Activated naive CD4-positive, alpha-beta T cell treated with anti-CD3 and anti-CD28 coated beads, Interleukin-2, amount 50 U/mL, for 72 hours (primary cell): Measurements from ENCODE around the gene TDRD7. TPM values are rescaled to one million over a fixed set of nuclear protein-coding genes. Genes with fewer than 3 reads are reported as not detected.

Experiments
- ATAC-seq, 2 donors: fragments of 150-1000 bp; cut with Tn5 transposase; 2 replicates each; pipeline ENCODE4 v1.10.0; 2021; ENCODE audit warnings: mild to moderate bottlenecking in 2 of 2, moderate library complexity in 2 of 2
- DNase-seq, 2 donors: peaks; one replicate each; pipeline ENCODE4 v3.0.0; 2021 to 2022; ENCODE audit warnings: low spot score in 2 of 2
- H3K27ac Mint-ChIP-seq, 2 donors: one replicate each; pipeline ENCODE4 v1.8.0; 2022; ENCODE audit warnings: mild to moderate bottlenecking in 2 of 2, mixed read lengths in 2 of 2
- H3K36me3 Mint-ChIP-seq, 2 donors: one replicate each; pipeline ENCODE4 v1.8.0; 2022; ENCODE audit warnings: mixed read lengths in 2 of 2
- H3K9me3 Mint-ChIP-seq, 2 donors: one replicate each; pipeline ENCODE4 v1.8.0; 2022; ENCODE audit warnings: mixed read lengths in 2 of 2
- total RNA-seq, 2 donors: library from RNA; stranded (reverse); gene quantifications; one replicate each; pipeline ENCODE4 v1.2.3, GENCODE V29; 2022

TDRD7 gene
- total RNA-seq, 2 donors from 2014 or later = 5.0 to 12.2 TPM

DNA sequence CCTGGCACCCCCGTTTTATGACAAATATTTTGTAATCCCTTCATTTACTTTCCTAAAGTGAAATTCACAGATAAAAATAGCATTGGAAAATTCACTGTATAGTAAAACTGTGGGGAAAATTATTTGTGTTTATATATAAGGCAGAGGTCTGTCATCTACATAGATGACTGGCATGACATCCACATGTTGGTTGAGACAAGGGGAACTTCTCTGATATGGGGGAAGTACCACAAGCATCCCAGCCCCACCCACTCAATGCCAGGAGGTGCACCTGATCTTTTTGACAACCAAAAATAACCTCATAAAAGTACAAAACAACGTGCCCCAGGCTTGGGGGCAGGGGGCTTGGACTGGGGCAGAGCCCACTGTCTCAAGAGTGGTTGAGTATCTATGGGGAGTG, 6.3 kb upstream of the TDRD7 start:
- H3K9me3 Mint-ChIP-seq = peaks cover 10 to 16% of the 10 kb centered on the region in 2 donors
- peaks cover 6 to 12% of the 10 kb centered on the region in 2 donors for H3K36me3 Mint-ChIP-seq
- ATAC-seq (no peak), DNase-seq (no peak)
- H3K27ac Mint-ChIP-seq = no peak overlapping the region

DNA sequence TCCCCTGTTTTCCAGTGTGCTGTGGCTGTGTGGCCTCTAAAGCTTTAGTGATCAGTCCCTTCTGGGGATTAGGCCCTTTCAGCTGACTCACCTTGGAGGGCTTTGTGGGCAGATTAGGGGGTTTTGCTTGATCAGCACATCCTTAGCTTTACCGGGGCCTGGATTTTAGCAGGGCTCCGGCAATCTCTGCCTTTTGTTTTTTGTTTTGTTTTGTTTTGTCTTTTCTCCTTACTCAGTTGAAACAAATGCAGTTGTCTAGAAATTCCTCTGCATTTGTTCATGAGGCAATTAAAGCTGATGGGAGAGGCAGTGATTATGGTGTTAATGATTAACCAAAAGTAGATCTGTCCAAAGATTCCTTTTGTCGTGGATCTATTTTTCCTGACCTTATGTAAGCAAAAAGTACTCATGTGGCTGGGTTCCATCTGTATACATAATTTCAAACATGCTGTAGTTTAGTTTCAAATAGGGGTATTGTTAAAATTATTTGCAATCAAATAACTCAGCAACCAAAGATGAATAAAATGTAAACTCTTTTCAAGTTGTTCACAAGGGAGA, 5.2 kb upstream of the TDRD7 start:
- peaks cover 10 to 16% of the 10 kb centered on the region in 2 donors for H3K9me3 Mint-ChIP-seq
- no peak for ATAC-seq
- no peak for DNase-seq
- no peak overlapping the region for H3K27ac Mint-ChIP-seq
- peaks cover 6 to 12% of the 10 kb centered on the region in 2 donors for H3K36me3 Mint-ChIP-seq

DNA sequence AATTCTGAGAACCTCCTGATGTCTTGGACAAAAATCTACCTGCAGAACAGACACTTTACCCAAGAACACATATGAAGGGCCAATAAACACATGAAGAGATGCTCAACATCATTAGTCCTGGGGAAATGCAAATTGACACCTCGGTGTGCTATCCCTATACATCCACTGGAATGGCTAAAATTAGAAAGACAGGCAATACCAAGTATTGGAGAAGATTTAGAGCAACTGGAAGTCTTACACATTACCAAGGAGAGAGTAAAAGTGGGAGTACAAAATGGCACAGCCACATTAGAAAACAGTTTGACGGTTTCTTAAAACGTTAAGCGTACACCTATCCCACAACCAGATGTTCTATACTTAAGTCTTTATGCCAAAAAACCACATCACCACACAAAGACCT, 3.3 kb upstream of the TDRD7 start:
- no peak for ATAC-seq
- DNase-seq = no peak
- H3K9me3 Mint-ChIP-seq = peaks cover 7 to 8% of the 10 kb centered on the region in 2 donors
- peaks cover 3 to 8% of the 10 kb centered on the region in 2 donors for H3K36me3 Mint-ChIP-seq
- no peak overlapping the region for H3K27ac Mint-ChIP-seq

DNA sequence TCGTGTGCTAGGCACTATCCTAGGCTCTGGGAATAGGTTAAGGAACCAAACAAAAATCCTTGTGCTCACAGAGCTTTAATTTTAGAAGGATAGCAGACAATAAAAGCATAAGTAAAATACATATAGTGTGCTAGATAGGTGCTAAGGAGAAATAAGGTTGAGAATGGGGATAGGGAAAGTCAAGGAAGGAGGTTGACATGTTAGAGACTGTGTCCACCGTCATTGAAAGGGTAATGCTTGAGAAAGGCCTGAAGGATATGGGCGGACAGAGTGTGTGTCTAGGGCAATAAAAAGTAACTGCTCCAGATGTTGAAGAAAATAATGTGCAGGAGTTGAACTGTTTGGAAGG, 482 bp upstream of the TDRD7 start:
- DNase-seq = no peak
- no peaks in the 10 kb centered on the region for H3K36me3 Mint-ChIP-seq
- no peak for ATAC-seq
- H3K9me3 Mint-ChIP-seq = no peaks in the 10 kb centered on the region
- peak overlapping the region; percentile 72 to 85 for H3K27ac Mint-ChIP-seq

DNA sequence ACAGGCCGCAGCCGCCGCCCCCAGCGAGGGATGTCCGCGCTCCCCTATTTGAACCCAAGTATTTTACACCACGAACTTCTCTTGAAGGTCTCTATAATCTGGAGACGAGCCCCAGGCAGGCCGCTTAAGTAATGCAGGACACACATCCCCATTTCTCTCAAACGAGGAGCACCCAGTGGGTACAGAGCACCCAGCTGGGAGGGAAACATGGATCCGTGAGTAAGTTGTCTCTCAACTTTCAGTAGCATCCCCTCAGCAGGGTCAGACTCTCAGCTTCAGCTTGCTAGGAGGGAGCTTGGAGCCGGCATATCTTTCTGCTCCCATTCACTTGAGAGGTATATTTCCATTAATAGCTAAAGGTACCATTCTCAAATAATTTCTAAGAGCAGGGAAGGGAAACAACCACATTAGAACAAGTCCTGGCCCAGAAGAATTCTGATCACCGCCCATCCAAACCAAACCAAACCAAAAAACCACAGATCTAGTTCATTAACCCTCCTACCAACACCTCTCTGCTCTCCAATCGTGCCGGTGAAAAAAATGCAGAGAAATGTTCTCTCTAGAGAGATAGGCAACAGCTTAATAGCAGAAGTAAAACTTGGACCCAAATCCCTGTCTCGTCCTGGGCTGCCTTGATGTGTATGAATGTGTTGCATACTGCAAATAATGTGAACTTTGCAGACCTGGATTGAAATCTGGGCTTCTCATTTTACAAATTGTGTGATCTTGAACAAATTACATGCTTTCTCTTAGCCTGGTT, 910 bp downstream of the TDRD7 start:
- DNase-seq = no peak
- ATAC-seq = peak in 1 of 2 donors; percentile 4
- H3K27ac Mint-ChIP-seq = peak overlapping the region; percentile 0 to 67
- no peaks in the 10 kb centered on the region for H3K9me3 Mint-ChIP-seq
- H3K36me3 Mint-ChIP-seq = no peaks in the 10 kb centered on the region

DNA sequence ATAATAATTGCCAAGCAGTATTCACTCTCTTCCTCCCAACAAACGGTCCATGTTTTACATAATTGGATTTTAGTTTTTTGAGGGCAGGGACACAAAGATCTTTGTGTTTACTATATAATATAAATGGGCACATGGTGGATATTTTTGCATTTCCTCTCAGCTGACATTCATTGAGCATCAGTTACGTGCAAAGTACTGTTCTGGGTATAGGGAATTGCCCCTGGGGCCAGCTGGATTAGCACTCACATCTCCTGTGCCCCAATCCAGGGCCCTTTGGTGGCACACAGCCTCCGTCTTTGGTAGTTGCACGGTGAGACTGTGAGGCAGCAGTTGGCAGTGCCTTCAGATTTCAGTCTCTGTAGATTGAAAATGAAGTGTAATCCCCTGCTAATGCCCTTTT, 1.6 kb downstream of the TDRD7 start:
- DNase-seq (no peak), ATAC-seq (no peak)
- Mint-ChIP-seq H3K36me3 (no peaks in the 10 kb centered on the region), H3K27ac (peak overlapping the region in 1 of 2 donors; percentile 67), H3K9me3 (no peaks in the 10 kb centered on the region)

DNA sequence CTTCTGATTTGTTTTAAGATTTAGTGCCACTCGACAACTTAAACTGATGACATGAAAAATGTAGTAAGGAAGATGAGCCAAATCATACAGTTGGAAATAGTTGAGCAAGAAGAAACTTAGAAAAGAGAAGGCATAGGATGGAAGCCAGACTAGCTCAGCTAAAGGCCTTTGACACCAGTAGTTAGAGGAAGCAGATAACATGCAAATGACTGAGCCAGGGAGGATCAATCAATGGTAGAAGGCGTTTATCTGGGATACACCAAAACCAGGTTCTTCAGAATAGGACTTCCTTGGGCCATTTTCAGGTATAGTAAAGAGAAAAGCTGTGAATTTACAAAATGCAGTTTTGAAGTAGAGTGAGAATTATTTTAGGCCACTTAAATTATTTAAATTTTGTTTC, 3.2 kb downstream of the TDRD7 start:
- DNase-seq = no peak
- ATAC-seq = no peak
- Mint-ChIP-seq H3K27ac (no peak overlapping the region), H3K9me3 (no peaks in the 10 kb centered on the region), H3K36me3 (no peaks in the 10 kb centered on the region)

DNA sequence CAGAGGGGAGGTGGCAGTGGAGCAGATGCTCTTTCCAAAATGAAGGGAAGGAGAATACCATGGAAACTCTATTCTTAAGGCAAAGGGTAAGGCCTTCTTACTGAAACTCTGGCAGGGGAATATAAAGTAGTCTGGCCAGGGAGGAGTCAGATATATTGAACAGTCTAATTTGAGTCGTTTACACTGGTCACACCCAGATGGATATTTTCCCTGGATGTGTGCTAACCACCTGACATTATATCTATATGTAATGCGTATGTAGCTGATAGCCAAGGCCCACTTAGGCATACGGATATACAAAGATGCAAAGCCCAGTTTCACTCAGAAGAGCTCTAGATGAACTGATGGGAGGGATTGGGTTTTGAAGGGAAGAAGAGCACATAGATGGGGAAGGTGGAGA, 7.0 kb downstream of the TDRD7 start:
- no peak overlapping the region for H3K27ac Mint-ChIP-seq
- no peaks in the 10 kb centered on the region for H3K9me3 Mint-ChIP-seq

DNA sequence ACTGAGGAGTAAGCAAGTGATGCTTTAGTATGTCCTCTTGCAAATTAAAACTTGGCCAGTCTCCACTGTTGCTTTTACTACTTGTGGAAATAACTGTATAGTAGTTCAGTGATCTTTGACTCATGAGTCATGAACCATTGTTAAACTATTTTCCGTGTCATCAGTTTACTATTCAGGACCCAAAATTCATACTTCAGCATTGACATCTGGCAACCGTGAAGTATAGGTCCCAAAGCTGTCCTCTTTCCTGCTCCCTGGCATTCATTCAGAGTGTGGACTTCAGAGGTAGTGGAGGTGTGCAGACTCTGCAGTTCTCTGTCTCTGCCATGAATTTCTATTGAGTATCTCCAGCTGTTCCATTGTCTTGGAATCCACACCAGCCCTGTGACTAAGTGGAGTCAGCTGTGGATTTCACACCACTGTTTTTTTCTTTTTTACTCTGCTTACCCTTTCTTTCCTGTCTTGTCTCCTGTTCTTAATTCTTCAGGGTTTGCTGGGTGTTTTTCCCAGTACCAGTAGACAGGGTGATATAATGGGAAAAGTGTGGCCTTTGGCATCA, 7.5 kb downstream of the TDRD7 start:
- DNase-seq (no peak), ATAC-seq (no peak)
- Mint-ChIP-seq H3K27ac (peak overlapping the region in 1 of 2 donors; percentile 11), H3K9me3 (peaks cover 2% of the 10 kb centered on the region in 2 donors), H3K36me3 (peaks cover 0 to 3% of the 10 kb centered on the region in 2 donors)

More for the DNA sequence above, 7.0 kb downstream of the TDRD7 start:
- H3K36me3 Mint-ChIP-seq = no peaks in the 10 kb centered on the region
- ATAC-seq = no peak
- no peak for DNase-seq

DNA sequence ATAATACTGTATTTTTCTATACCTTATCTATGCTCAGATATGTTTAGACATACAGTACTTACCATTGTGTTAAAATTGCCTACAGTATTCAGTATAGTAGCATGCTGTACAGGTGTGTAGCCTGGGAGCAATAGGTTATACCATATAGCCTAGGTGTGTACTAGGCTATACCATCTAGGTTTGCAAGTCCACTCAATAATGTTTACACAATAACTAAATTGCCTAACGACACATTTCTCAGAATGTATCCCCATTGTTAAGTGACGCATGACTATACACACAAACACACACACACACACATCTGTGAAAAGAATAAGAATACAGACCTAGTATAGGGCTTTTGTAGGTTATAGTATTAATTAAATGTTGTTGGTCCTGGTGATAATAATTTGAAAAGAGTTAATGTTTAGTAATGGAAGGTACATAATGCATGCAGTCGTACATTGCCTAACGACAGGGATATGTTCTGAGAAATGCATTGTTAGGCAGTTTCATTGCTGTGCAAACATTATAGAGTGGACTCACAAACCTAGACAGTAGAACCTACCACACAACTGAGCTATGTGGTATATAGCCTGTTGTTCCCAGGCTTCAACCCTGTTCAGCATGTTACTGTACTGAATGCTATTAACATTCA, 13.6 kb downstream of the TDRD7 start:
- Mint-ChIP-seq H3K27ac (no peak overlapping the region), H3K36me3 (peaks cover 0 to 5% of the 10 kb centered on the region in 2 donors), H3K9me3 (peaks cover 3% of the 10 kb centered on the region in 2 donors)
- ATAC-seq (no peak), DNase-seq (no peak)

DNA sequence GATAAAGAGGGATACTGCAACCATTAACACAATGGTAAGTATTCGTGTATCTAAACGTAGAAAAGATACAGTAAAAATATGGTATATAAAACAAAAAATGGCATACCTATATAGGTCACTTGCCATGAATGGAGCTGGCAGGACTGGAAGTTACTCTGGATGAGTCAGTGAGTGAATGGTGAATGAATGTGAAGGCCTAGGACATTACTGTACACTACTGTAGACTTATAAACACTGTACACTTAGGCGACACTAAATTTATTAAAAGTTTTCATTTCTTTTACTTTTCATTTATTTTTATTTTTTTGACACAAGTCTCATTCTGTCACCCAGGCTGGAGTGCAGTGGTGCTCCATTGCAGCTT, 14.1 kb downstream of the TDRD7 start:
- no peak for ATAC-seq
- no peak overlapping the region for H3K27ac Mint-ChIP-seq
- peaks cover 3% of the 10 kb centered on the region in 2 donors for H3K9me3 Mint-ChIP-seq
- H3K36me3 Mint-ChIP-seq = peaks cover 0 to 5% of the 10 kb centered on the region in 2 donors
- no peak for DNase-seq

DNA sequence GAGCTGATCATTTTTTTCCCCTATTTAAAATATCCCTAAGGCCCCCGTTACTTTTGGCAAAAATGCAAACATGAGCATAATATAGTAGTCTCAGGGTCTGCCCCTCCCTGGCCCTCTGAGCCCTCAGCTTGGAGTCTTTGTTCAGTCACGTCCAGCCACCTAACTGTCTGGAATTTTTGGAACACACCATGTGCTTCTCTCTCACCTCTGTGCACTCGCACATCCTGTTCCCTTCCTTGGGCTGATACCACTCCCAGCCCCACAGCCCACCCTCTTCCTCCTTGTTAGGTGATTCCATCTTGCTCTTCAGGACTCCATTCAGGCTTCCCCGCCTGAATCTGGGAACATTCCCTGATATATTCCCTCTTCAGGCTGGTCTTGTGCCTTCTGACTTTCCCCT, 16.0 kb downstream of the TDRD7 start:
- no peak overlapping the region for H3K27ac Mint-ChIP-seq
- ATAC-seq = no peak
- DNase-seq = no peak

DNA sequence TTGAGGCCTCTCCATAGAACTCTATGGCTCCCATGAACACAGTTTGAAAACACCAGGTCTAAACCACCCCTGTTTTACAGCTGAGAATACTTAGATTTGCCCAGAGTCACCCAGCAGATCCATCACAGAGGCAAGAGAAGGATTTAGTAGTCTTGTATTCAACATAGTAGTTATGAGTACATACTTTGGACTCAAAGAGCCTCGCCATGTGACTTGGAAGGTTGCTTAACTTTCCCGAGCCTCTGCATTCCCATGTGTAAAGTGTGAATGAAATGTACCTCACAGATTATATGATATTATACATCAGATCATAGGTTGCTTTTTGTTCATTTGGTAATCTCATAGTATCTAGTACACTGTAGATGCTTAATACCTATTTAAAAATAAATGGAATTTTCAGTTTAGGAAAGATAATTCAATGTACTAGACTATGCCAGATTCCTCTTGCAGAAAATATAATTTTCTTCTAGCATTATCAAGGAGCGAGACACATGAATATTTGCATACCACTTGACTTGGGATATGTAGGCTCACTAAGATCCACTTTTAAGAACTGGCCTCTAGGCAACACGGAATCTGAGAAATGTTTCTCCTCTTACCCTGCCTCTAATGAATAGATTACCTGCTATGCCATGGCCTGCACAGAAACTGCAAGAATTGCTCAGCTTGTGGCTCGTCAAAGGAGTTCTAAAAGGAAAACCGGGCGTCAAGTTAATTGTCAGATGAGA, 18.6 kb downstream of the TDRD7 start:
- H3K9me3 Mint-ChIP-seq = no peaks in the 10 kb centered on the region
- no peaks in the 10 kb centered on the region for H3K36me3 Mint-ChIP-seq
- ATAC-seq (no peak), DNase-seq (no peak)
- no peak overlapping the region for H3K27ac Mint-ChIP-seq

More for the DNA sequence above, 16.0 kb downstream of the TDRD7 start:
- peaks cover 3% of the 10 kb centered on the region in 2 donors for H3K9me3 Mint-ChIP-seq
- H3K36me3 Mint-ChIP-seq = peaks cover 0 to 5% of the 10 kb centered on the region in 2 donors

DNA sequence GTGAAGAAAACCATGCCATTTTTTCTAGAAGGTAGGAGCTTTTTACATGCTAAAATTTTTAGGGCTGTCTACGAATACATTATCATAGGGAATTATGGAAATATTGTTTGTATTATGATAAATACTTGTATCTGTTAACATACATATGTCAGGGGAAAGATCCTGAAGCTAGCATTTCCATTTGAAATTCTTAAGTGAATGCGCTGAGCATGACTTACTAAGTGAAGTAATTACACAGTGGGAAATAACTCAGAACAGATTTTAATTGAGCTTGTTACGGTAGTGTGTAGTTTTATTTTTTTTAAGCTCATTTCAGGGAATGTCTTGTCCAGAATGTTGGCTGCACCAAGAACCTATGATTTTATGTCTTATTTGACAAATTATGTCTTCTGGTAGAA, 19.1 kb downstream of the TDRD7 start:
- no peak for DNase-seq
- no peaks in the 10 kb centered on the region for H3K36me3 Mint-ChIP-seq
- no peak overlapping the region for H3K27ac Mint-ChIP-seq
- no peak for ATAC-seq
- H3K9me3 Mint-ChIP-seq = no peaks in the 10 kb centered on the region

DNA sequence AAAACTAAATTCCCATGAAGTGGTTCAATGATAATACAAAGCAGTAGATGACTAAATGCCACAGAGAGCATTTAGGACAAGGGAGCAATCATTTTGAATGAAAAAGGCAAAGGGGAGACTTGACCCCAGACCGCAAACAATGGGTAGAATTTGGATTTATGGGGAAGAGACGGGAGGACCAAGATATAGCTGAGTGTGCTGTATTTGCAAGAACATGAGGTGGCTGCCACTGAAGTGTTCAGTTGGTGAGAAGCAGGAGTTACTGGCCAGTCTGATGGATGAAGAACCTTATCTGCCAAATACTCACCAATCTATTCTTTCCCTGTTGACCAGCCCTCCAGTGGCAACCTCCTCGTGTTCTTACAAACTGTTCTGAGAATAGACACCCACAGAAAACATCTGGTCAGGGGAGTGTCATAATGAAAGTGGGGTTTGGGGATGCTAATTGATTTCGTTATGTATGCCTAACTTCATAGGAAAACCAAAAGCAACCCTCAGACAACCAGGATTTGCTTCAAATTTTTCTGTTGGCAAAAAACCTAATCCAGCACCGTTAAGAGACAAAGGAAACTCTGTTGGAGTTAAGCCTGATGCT, 19.8 kb downstream of the TDRD7 start:
- no peaks in the 10 kb centered on the region for H3K9me3 Mint-ChIP-seq
- no peaks in the 10 kb centered on the region for H3K36me3 Mint-ChIP-seq
- DNase-seq (no peak), ATAC-seq (peak in 1 of 2 donors; percentile 34)
- no peak overlapping the region for H3K27ac Mint-ChIP-seq

DNA sequence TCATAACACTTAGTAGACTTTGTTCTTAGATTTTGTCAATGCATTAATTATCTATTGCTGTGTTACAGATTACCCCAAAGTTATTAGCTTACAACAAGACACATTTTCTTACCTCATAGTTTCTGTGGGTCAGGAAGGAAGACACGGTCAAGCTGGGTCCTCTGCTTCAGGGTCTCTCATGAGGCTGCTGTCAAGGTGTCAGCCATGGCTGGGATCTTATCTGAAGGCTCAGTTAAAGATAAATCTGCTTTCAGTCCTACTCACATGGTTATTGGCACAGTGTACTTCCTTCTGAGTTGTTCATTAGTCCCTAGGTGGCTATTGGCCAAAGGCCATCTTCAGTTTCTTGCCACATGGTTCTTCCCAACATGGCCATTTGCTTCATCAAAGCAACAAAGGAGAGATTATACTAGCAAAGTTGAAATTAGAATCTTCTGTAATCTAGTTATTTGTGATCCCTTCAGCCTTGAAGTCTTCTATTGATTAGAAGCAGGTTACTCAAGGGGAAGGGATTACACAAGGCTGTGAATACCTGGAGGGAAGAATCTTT, 25.2 kb downstream of the TDRD7 start:
- ATAC-seq = no peak

More for the DNA sequence above, 25.2 kb downstream of the TDRD7 start:
- H3K27ac Mint-ChIP-seq = no peak overlapping the region
- no peaks in the 10 kb centered on the region for H3K9me3 Mint-ChIP-seq
- DNase-seq = no peak
- no peaks in the 10 kb centered on the region for H3K36me3 Mint-ChIP-seq
